HepG2 (cell line): Measurements from ENCODE around the gene CEBPZOS. TPM values are rescaled to one million over a fixed set of nuclear protein-coding genes. Genes with fewer than 3 reads are reported as not detected.

Source experiments
- CCDC6 ChIP-seq: sonication (generic); formaldehyde crosslinking; IDR thresholded peaks from 2 replicates; pipeline ENCODE4 v1.8.1; 2022; ENCODE audit warnings: mild to moderate bottlenecking, missing genetic modification reagents, moderate library complexity
- GPN1 ChIP-seq: sonication (generic); formaldehyde crosslinking; IDR thresholded peaks from 2 replicates; pipeline ENCODE4 v1.5.1; 2020; ENCODE audit warnings: missing genetic modification reagents, borderline replicate concordance
- HDAC6 ChIP-seq: fragments of 200-600 bp; sonication (generic); IDR thresholded peaks from 2 replicates; pipeline ENCODE4 v1.7.0; 2017; ENCODE audit warnings: mild to moderate bottlenecking, antibody characterized with exemption, low read length, low read depth
- KDM2A ChIP-seq: sonication (generic); formaldehyde crosslinking; IDR thresholded peaks from 2 replicates; pipeline ENCODE4 v1.4.0; 2020; ENCODE audit warnings: low read depth, missing genetic modification reagents, borderline replicate concordance
- MLLT10 ChIP-seq: sonication (generic); formaldehyde crosslinking; IDR thresholded peaks from 2 replicates; pipeline ENCODE4 v1.4.0; 2020; ENCODE audit warnings: missing genetic modification reagents
- SP2 ChIP-seq: sonication (generic); formaldehyde crosslinking; IDR thresholded peaks from 2 replicates; pipeline ENCODE4 v1.5.1; 2020; ENCODE audit warnings: mild to moderate bottlenecking, missing genetic modification reagents
- ZNF552 ChIP-seq: sonication (generic); formaldehyde crosslinking; IDR thresholded peaks from 2 replicates; pipeline ENCODE4 v1.9.0; 2022; ENCODE audit warnings: missing genetic modification reagents, mild to moderate bottlenecking, borderline replicate concordance
- ZNF644 ChIP-seq: IDR thresholded peaks from 2 replicates; pipeline ENCODE4 v1.6.1; 2016; ENCODE audit warnings: low read depth
- ZNF678 ChIP-seq: sonication (generic); formaldehyde crosslinking; IDR thresholded peaks from 2 replicates; pipeline ENCODE4 v1.4.0; 2020; ENCODE audit warnings: mild to moderate bottlenecking, missing genetic modification reagents
- polyA plus RNA-seq, 8 experiments: library from polyadenylated mRNA; depleted of rRNA in 3 of 8; stranded (reverse) in 7 of 8; unstranded in 1 of 8; fragments of >200 nt; fragmentation: Illumina TruSeq in 4 of 8; extraction: Trizol in 4 of 8; gene quantifications; 2 replicates each; pipeline versions ENCODE4 v1.2.1 to v1.2.3, GENCODE V29; 2011 to 2016; ENCODE audit warnings: low read depth in 4 of 8, missing spikeins in 1 of 8, mixed read lengths in 1 of 8; ENCODE audit not compliant: insufficient read depth in 1 of 8
- total RNA-seq, 5 experiments: library from RNA; depleted of rRNA; stranded (reverse); fragments of >200 nt; fragmentation: Illumina TruSeq; extraction: Trizol; gene quantifications; 2 replicates each; pipeline ENCODE4 v1.2.3, GENCODE V29; 2016; ENCODE audit warnings: low read depth in 1 of 5
- TF ChIP-seq, protein P1 (sequence below): sonication (generic); formaldehyde crosslinking; IDR thresholded peaks from 2 replicates; pipeline ENCODE4 v1.5.1; 2020; ENCODE audit warnings: mild to moderate bottlenecking, missing genetic modification reagents
- TF ChIP-seq, protein P2 (sequence below): sonication (generic); formaldehyde crosslinking; IDR thresholded peaks from 2 replicates; pipeline ENCODE4 v1.8.0; 2022; ENCODE audit warnings: mild to moderate bottlenecking, missing genetic modification reagents, moderate library complexity
- TF ChIP-seq, protein P3 (sequence below): sonication (generic); formaldehyde crosslinking; IDR thresholded peaks from 2 replicates; pipeline ENCODE4 v1.4.0; 2020; ENCODE audit warnings: mild to moderate bottlenecking, missing genetic modification reagents, borderline replicate concordance
- TF ChIP-seq, protein P4 (sequence below): sonication (generic); formaldehyde crosslinking; IDR thresholded peaks from 2 replicates; pipeline ENCODE4 v1.8.0; 2022; ENCODE audit warnings: mild to moderate bottlenecking, missing genetic modification reagents; ENCODE audit not compliant: insufficient replicate concordance
- TF ChIP-seq, protein P5 (sequence below): sonication (generic); formaldehyde crosslinking; IDR thresholded peaks from 2 replicates; pipeline ENCODE4 v1.5.0; 2020; ENCODE audit warnings: missing genetic modification reagents, mild to moderate bottlenecking, borderline replicate concordance

The CEBPZOS gene
- total and polyA plus RNA-seq, 2 of the 13 experiments (the other 11 are each of a cell fraction or from before 2014, with no cell fraction given): 18.6 to 44.7 TPM

DNA sequence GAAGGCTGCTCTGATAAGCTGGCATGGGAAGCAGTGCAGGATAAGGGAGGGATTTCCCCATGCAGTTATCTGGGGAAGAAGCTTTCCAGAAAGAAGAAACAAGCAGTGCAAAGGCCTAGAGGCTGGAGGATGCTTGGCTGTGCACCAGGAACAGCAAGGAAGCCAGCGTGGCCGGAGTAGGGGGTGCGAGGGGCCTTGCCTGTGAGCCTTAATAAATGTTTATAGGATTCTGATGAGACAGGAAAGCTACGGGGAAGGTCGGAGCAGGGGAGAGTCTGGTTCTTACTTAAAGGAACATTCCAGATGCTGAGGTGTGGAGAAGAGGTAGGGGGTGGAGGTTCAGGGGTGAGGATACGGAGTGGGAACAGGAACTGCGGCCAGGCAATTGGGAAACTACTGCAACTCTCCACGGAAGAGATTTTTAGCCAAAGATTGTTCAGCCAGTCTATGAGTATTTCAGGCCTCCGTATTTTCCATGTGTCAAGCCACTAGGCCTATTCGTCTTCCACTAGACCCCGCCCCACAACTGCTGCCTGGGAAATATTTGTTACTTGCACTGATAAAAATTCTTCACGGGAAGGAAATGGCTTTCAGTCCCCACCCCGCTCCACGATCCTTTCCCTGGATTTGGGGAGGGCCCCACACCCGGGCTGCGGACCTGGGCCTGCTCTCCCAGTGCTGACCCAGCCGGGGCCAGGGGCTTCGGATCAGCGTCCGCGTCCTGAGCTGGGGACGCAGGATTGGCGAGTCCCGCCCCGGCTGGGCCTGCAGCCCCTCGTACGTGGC, 40.0 kb upstream of the CEBPZOS start (continued):
- TF ChIP-seq, protein P1, sequence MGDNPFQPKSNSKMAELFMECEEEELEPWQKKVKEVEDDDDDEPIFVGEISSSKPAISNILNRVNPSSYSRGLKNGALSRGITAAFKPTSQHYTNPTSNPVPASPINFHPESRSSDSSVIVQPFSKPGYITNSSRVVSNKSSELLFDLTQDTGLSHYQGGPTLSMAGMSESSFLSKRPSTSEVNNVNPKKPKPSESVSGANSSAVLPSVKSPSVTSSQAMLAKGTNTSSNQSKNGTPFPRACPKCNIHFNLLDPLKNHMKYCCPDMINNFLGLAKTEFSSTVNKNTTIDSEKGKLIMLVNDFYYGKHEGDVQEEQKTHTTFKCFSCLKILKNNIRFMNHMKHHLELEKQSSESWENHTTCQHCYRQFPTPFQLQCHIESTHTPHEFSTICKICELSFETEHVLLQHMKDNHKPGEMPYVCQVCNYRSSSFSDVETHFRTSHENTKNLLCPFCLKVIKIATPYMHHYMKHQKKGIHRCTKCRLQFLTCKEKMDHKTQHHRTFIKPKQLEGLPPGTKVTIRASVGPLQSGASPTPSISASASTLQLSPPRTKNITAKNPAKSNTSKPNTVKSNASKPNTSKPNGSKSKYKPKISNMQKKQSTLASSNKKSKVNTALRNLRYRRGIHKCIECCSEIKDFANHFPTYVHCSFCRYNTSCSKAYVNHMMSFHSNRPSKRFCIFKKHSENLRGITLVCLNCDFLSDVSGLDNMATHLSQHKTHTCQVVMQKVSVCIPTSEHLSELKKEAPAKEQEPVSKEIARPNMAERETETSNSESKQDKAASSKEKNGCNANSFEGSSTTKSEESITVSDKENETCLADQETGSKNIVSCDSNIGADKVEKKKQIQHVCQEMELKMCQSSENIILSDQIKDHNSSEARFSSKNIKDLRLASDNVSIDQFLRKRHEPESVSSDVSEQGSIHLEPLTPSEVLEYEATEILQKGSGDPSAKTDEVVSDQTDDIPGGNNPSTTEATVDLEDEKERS (CRISPR knock-in tag): no peak
- TF ChIP-seq, protein P2, sequence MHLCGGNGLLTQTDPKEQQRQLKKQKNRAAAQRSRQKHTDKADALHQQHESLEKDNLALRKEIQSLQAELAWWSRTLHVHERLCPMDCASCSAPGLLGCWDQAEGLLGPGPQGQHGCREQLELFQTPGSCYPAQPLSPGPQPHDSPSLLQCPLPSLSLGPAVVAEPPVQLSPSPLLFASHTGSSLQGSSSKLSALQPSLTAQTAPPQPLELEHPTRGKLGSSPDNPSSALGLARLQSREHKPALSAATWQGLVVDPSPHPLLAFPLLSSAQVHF (CRISPR knock-in tag): no peak
- no peak for TF ChIP-seq MLLT10 (CRISPR knock-in tag)
- TF ChIP-seq ZNF678 (CRISPR knock-in tag): no peak
- TF ChIP-seq ZNF552 (CRISPR knock-in tag): no peak
- TF ChIP-seq KDM2A (CRISPR knock-in tag): no peak
- no peak for TF ChIP-seq ZNF644 (CRISPR knock-in tag)
- TF ChIP-seq, protein P3, sequence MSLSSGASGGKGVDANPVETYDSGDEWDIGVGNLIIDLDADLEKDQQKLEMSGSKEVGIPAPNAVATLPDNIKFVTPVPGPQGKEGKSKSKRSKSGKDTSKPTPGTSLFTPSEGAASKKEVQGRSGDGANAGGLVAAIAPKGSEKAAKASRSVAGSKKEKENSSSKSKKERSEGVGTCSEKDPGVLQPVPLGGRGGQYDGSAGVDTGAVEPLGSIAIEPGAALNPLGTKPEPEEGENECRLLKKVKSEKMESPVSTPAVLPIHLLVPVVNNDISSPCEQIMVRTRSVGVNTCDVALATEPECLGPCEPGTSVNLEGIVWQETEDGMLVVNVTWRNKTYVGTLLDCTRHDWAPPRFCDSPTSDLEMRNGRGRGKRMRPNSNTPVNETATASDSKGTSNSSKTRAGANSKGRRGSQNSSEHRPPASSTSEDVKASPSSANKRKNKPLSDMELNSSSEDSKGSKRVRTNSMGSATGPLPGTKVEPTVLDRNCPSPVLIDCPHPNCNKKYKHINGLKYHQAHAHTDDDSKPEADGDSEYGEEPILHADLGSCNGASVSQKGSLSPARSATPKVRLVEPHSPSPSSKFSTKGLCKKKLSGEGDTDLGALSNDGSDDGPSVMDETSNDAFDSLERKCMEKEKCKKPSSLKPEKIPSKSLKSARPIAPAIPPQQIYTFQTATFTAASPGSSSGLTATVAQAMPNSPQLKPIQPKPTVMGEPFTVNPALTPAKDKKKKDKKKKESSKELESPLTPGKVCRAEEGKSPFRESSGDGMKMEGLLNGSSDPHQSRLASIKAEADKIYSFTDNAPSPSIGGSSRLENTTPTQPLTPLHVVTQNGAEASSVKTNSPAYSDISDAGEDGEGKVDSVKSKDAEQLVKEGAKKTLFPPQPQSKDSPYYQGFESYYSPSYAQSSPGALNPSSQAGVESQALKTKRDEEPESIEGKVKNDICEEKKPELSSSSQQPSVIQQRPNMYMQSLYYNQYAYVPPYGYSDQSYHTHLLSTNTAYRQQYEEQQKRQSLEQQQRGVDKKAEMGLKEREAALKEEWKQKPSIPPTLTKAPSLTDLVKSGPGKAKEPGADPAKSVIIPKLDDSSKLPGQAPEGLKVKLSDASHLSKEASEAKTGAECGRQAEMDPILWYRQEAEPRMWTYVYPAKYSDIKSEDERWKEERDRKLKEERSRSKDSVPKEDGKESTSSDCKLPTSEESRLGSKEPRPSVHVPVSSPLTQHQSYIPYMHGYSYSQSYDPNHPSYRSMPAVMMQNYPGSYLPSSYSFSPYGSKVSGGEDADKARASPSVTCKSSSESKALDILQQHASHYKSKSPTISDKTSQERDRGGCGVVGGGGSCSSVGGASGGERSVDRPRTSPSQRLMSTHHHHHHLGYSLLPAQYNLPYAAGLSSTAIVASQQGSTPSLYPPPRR (CRISPR knock-in tag): no peak; the same call in 1 of the 2 replicates
- TF ChIP-seq HDAC6: no peak
- TF ChIP-seq, protein P4, sequence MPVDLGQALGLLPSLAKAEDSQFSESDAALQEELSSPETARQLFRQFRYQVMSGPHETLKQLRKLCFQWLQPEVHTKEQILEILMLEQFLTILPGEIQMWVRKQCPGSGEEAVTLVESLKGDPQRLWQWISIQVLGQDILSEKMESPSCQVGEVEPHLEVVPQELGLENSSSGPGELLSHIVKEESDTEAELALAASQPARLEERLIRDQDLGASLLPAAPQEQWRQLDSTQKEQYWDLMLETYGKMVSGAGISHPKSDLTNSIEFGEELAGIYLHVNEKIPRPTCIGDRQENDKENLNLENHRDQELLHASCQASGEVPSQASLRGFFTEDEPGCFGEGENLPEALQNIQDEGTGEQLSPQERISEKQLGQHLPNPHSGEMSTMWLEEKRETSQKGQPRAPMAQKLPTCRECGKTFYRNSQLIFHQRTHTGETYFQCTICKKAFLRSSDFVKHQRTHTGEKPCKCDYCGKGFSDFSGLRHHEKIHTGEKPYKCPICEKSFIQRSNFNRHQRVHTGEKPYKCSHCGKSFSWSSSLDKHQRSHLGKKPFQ (CRISPR knock-in tag): no peak
- TF ChIP-seq, protein P5, sequence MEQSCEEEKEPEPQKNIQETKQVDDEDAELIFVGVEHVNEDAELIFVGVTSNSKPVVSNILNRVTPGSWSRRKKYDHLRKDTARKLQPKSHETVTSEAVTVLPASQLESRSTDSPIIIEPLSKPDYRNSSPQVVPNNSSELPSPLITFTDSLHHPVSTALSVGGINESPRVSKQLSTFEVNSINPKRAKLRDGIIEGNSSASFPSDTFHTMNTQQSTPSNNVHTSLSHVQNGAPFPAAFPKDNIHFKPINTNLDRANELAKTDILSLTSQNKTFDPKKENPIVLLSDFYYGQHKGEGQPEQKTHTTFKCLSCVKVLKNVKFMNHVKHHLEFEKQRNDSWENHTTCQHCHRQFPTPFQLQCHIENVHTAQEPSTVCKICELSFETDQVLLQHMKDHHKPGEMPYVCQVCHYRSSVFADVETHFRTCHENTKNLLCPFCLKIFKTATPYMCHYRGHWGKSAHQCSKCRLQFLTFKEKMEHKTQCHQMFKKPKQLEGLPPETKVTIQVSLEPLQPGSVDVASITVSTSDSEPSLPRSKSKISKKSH (CRISPR knock-in tag): no peak
- TF ChIP-seq GPN1: no peak
- TF ChIP-seq CCDC6 (CRISPR knock-in tag): 0 out of 2 replicates have a peak, but pooled peaks have one; percentile 2
- TF ChIP-seq SP2 (CRISPR knock-in tag): no peak
